Body of pancreas (tissue), 4 donors: ENCODE data around the gene EHMT1.

Experiments
- POLR2A ChIP-seq, 3 donors: fragments of 450-650 bp; IDR thresholded peaks; one replicate each; pipeline ENCODE4 v1.6.1; 2016; ENCODE audit warnings: antibody characterized with exemption in 3 of 3, mild to moderate bottlenecking in 2 of 3
- TF ChIP-seq, protein P1 (sequence below), 7 experiments: fragments of 450-650 bp in 4 of 7; fragments of 200-600 bp in 3 of 7; sonication (generic) in 3 of 7; IDR thresholded peaks; one replicate each; pipeline ENCODE4 v1.5.1; 2016 to 2019; ENCODE audit warnings: antibody characterized with exemption in 7 of 7

DNA sequence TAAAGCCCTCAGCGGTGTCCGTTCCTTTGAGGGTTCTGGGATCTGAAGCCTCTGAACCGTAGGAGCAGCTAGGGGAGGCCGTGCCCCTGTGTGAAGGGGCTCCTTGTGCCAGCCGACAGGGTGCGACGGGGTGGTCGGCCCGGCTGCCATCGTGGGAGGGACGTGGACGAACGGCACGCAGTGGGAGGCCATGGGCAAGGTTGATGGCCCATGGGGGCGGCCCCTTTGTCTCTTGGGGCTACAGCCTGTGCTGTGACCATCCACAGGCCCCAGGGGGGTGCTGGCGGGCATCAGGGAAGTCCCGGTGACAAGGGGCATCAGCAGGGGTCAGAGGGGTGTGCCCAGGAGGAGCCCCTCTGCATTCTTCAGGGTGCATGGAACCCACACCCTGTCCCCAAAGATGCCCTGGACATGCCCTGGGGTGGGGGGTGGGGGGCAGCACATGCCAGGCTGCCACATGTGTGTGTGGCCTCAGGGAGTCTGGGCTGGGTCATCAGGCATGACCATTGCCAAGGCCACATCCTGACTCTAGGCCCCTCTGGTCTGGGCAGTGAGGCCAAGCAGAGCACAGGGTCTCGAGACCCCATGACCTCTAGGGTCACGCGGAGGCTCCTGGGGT, 209.2 kb downstream of the EHMT1 start:
- TF ChIP-seq POLR2A (IDR thresholded peaks at IDR 0.05), result no peak
- TF ChIP-seq, protein P1, sequence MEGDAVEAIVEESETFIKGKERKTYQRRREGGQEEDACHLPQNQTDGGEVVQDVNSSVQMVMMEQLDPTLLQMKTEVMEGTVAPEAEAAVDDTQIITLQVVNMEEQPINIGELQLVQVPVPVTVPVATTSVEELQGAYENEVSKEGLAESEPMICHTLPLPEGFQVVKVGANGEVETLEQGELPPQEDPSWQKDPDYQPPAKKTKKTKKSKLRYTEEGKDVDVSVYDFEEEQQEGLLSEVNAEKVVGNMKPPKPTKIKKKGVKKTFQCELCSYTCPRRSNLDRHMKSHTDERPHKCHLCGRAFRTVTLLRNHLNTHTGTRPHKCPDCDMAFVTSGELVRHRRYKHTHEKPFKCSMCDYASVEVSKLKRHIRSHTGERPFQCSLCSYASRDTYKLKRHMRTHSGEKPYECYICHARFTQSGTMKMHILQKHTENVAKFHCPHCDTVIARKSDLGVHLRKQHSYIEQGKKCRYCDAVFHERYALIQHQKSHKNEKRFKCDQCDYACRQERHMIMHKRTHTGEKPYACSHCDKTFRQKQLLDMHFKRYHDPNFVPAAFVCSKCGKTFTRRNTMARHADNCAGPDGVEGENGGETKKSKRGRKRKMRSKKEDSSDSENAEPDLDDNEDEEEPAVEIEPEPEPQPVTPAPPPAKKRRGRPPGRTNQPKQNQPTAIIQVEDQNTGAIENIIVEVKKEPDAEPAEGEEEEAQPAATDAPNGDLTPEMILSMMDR (IDR thresholded peaks at IDR 0.05), result no peak
